Spleen (tissue), 11 donors: ENCODE data around the gene VDAC2. TPM values are rescaled to one million over a fixed set of nuclear protein-coding genes. Genes with fewer than 3 reads are reported as not detected.

Experiments
- DNase-seq: peaks from one replicate; pipeline ENCODE4 v3.0.0-alpha.2; 2020
- H3K27ac ChIP-seq, 8 donors: fragments of 200-600 bp; sonication (generic) in 7 of 8; 1 replicate in 4 of 8; 2 replicates in 4 of 8; pipeline versions ENCODE4 v1.5.0 to v1.8.0; 2016 to 2021; ENCODE audit warnings: inconsistent platforms in 4 of 8, mild to moderate bottlenecking in 4 of 8, moderate library complexity in 1 of 8
- H3K27me3 ChIP-seq, 7 donors: fragments of 200-600 bp; sonication (generic) in 6 of 7; replicated peaks in 1 of 7; 1 replicate in 4 of 7; 2 replicates in 3 of 7; pipeline versions ENCODE4 v1.5.0 to v1.8.0; 2016 to 2021; ENCODE audit warnings: inconsistent platforms in 3 of 7, mild to moderate bottlenecking in 1 of 7
- H3K36me3 ChIP-seq, 6 donors: fragments of 200-600 bp; sonication (generic) in 5 of 6; 1 replicate in 4 of 6; 2 replicates in 2 of 6; pipeline versions ENCODE4 v1.5.0 to v1.8.0; 2016 to 2021; ENCODE audit warnings: inconsistent platforms in 2 of 6
- H3K4me1 ChIP-seq, 6 donors: fragments of 200-600 bp; sonication (generic) in 5 of 6; 1 replicate in 3 of 6; 2 replicates in 3 of 6; pipeline versions ENCODE4 v1.5.0 to v1.8.0; 2016 to 2021; ENCODE audit warnings: inconsistent platforms in 3 of 6
- H3K4me3 ChIP-seq, 8 donors: fragments of 200-600 bp; sonication (generic) in 7 of 8; 1 replicate in 4 of 8; 2 replicates in 4 of 8; pipeline versions ENCODE4 v1.5.0 to v1.8.0; 2016 to 2021; ENCODE audit warnings: inconsistent platforms in 4 of 8, mild to moderate bottlenecking in 4 of 8, moderate library complexity in 2 of 8
- H3K9me3 ChIP-seq, 8 donors: fragments of 200-600 bp; sonication (generic) in 7 of 8; 1 replicate in 4 of 8; 2 replicates in 4 of 8; pipeline versions ENCODE4 v1.5.0 to v1.8.0; 2016 to 2021; ENCODE audit warnings: inconsistent platforms in 4 of 8
- CTCF ChIP-seq, 11 experiments: fragments of 200-600 bp in 7 of 11; fragments of 450-650 bp in 4 of 11; sonication (generic) in 4 of 11; IDR thresholded peaks in 8 of 11; conservative IDR thresholded peaks in 3 of 11; 1 replicate in 7 of 11; 2 replicates in 4 of 11; pipeline versions ENCODE4 v1.4.0 to v1.8.0; 2016 to 2021; ENCODE audit warnings: antibody characterized with exemption in 11 of 11, inconsistent platforms in 4 of 11, mild to moderate bottlenecking in 1 of 11
- POLR2A ChIP-seq, 3 donors: fragments of 450-650 bp; IDR thresholded peaks; one replicate each; pipeline ENCODE4 v1.5.1; 2017; ENCODE audit warnings: antibody characterized with exemption in 3 of 3, mild to moderate bottlenecking in 1 of 3
- POLR2AphosphoS5 ChIP-seq, 3 donors: sonication (generic); formaldehyde crosslinking; IDR thresholded peaks; one replicate each; pipeline ENCODE4 v1.5.1; 2017; ENCODE audit warnings: antibody characterized with exemption in 3 of 3
- WGBS, 5 donors: extraction: QIAGEN DNeasy Blood & Tissue Kit in 3 of 5; methylation state at CpG; one replicate each; pipeline versions ENCODE4 v1.1.5 to v1.1.7; 2013 to 2018; 5-methylcytosine and 5-hydroxymethylcytosine counted together
- intact Hi-C: fragments of 100-400 bp; cut with DNase I; formaldehyde crosslinking; loops from one replicate; pipeline ENCODE4 v1.15.0; 2023; ENCODE audit warnings: low total_unique reads
- polyA plus RNA-seq, 3 donors: library from polyadenylated mRNA; stranded (reverse); fragments of 200-250 nt; gene quantifications; one replicate each; pipeline ENCODE4 v1.2.1, GENCODE V29; 2013
- total RNA-seq, 7 donors: library from RNA; depleted of rRNA in 3 of 7; stranded (reverse); fragments of >200 nt in 3 of 7; fragmentation: NEBNext Ultra II Directional in 4 of 7; extraction: Animal tissue kit (Norgen Biotek cat#: 25700) in 4 of 7; gene quantifications; one replicate each; pipeline versions ENCODE4 v1.1.0 to v1.2.1, GENCODE V29; 2016 to 2021
- donor health status: healthy with polysubstance abuse.
- donor health status: DM: no; HTN: no; CAD: no; lungs with moderate emphysema.
- donor health status: DM: no; HTN: no; CAD: no.
- donor health status: Bipolar disorder and iron deficiency.
- donor health status: healthy.
- donor health status: DM: no; HTN: no; CAD: no.
- donor health status: DM: yes; HTN: yes; CAD: no.

The VDAC2 gene
- total and polyA plus RNA-seq, 10 donors = 62.0 to 108 (median 88.7) TPM

DNA sequence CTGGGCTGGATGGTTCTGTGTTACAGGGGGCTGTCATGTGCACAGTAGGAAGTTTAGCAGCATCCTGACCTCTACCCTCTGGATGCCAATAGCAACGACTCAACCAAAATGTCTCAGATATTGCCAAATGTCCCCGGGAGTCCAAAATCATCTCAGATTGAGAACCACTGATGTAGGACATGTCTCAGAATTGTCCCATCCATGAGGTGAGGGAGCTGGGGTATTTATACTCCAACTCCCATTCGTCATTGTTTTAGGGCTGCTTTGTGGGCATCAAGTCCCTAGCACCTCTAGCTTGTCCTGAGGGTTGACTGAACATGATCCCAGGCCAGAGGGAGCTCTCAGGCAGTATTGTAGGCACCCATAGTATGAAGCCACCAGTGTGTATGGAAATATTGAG, 50.4 kb downstream of the VDAC2 start:
- no peak for TF ChIP-seq CTCF (IDR thresholded peaks at IDR 0.05 in 8 of 11, conservative IDR thresholded peaks at IDR 0.05 in 3 of 11)
- no peak for TF ChIP-seq POLR2AphosphoS5 (IDR thresholded peaks at IDR 0.05)
- TF ChIP-seq POLR2A (IDR thresholded peaks at IDR 0.05) = no peak
- Histone ChIP-seq H3K27ac (no peak overlapping the region), H3K4me1 (no peaks in the 10 kb centered on the region), H3K9me3 (peaks cover 0 to 8% (median 5%) of the 10 kb centered on the region in 8 donors), H3K27me3 (no peaks in the 10 kb centered on the region), H3K36me3 (no peaks in the 10 kb centered on the region), H3K4me3 (no peak overlapping the region)
- WGBS, 5 donors = 36 to 86% (median 62%) methylated on average over 2 to 3 of the region's 3 CpGs
- intact Hi-C loops = no loop called here
- DNase-seq = no peak

DNA sequence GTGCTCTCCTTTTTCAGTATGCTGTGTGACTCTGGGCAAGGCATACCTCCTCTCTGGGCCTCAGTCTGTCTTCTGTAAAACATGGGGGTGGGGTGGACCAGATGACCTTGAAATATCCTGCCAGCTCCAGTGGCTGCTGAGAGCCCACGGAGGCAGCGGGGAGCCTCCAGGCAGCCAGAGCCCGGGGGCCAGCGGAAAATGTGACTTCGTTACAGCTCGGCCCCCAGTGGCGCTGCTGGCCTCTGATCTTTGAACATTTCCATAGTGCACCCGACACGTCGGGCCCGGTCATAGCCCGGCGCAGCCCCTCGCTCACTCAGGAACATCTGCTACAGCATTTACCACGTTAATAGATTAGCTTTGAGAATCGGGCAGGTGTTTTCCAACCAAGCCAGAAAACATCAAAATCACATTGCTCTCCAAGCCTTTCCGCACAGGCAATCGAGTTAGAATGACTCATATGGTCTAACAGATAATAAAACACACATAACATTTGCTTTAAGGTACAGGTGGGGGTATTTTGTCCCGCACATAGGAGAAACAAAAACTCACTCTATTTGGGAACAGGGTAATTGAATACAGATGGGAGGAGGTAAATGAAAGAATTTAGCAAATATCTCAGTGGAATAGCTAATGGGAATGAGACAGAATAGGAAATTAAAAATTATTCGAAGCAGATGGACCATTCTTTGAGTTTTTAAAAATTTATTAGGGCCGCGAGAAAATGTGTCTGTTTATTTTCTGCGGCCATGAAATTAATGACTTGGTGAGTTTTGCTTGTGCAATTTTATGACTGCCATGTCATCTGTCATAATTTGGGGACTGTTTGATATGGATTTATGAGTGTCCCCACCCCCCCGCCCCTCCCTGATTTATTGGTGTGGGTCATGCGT, 51.5 kb downstream of the VDAC2 start:
- Histone ChIP-seq H3K27me3 (no peaks in the 10 kb centered on the region), H3K4me1 (no peaks in the 10 kb centered on the region), H3K27ac (no peak overlapping the region), H3K4me3 (no peak overlapping the region), H3K9me3 (peaks cover 0 to 8% (median 5%) of the 10 kb centered on the region in 8 donors), H3K36me3 (no peaks in the 10 kb centered on the region)
- no peak for DNase-seq
- intact Hi-C loops = no loop called here
- WGBS, 5 donors = 84 to 89% (median 89%) methylated on average over 24 to 25 of the region's 25 CpGs
- no peak for TF ChIP-seq CTCF (IDR thresholded peaks at IDR 0.05 in 8 of 11, conservative IDR thresholded peaks at IDR 0.05 in 3 of 11)
- no peak for TF ChIP-seq POLR2AphosphoS5 (IDR thresholded peaks at IDR 0.05)
- no peak for TF ChIP-seq POLR2A (IDR thresholded peaks at IDR 0.05)

GRCh38 chr10:75263806-75264205, 53.2 kb downstream of the VDAC2 start:
- WGBS, 5 donors = 88 to 100% (median 100%) methylated on average over 1 of the region's 1 CpG
- H3K36me3 ChIP-seq = no peaks in the 10 kb centered on the region
- peaks cover 0 to 8% (median 5%) of the 10 kb centered on the region in 8 donors for H3K9me3 ChIP-seq
- H3K4me3 ChIP-seq = no peak overlapping the region
- no peak overlapping the region for H3K27ac ChIP-seq
- DNase-seq = no peak
- intact Hi-C loops = no loop called here
- TF ChIP-seq CTCF (IDR thresholded peaks at IDR 0.05 in 8 of 11, conservative IDR thresholded peaks at IDR 0.05 in 3 of 11) = no peak
- TF ChIP-seq POLR2AphosphoS5 (IDR thresholded peaks at IDR 0.05) = no peak
- no peak for TF ChIP-seq POLR2A (IDR thresholded peaks at IDR 0.05)
- no peaks in the 10 kb centered on the region for H3K27me3 ChIP-seq
- H3K4me1 ChIP-seq = no peaks in the 10 kb centered on the region

DNA sequence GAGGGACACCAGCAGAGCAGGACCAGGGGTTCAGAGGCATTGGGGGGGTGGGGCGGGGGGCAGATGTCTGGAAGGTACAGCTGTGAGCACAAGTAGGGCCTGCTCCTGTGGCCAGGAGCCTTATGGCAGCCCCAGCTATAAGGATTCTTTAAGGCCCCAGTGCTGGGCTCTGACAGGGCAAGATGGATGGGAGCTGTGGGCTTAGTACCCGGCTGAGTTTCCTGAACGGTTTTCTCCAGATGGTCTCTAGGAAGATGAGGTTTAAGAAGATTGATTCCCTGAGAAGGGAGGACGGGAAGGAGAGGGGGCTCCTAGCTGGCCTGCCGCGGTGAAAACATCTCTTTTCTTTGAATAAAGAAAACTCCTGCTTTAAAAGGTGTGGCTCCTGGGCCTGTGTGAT, 55.3 kb downstream of the VDAC2 start:
- no peak for TF ChIP-seq CTCF (IDR thresholded peaks at IDR 0.05 in 8 of 11, conservative IDR thresholded peaks at IDR 0.05 in 3 of 11)
- no peak for TF ChIP-seq POLR2A (IDR thresholded peaks at IDR 0.05)
- TF ChIP-seq POLR2AphosphoS5 (IDR thresholded peaks at IDR 0.05) = no peak
- Histone ChIP-seq H3K4me1 (no peaks in the 10 kb centered on the region), H3K27ac (no peak overlapping the region), H3K36me3 (no peaks in the 10 kb centered on the region), H3K9me3 (peaks cover 0 to 5% (median 3%) of the 10 kb centered on the region in 8 donors), H3K4me3 (no peak overlapping the region), H3K27me3 (no peaks in the 10 kb centered on the region)
- no peak for DNase-seq
- intact Hi-C loops = no loop called here
- WGBS, 5 donors = 34 to 54% (median 37%) methylated on average over 6 of the region's 6 CpGs
